ENCODE results near the gene PTGES2.

The PTGES2 gene

DNA sequence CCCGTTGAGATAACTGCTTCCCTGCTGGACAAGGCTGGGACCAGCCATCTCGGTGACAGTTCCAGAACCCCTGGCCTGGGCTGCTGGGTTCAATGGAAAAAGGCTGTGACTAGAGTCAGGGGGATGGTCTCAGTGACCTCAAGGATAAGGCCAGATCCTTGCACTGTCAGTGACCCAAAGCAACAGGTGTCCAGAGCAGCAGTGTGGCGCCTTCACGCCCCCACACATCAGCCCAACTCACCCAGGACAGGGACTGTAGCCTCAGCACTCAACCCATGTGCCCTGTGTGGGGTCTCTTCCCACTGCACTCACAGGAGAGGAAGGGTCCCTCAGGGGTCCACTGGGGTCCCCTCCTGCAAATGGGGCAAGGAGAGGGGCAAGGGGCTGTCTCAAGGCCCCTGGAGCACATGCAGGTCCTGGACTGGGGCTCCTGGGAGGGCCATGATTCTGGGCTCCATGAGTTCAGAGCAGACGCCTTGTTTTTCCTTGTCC, 21.0 kb upstream of the PTGES2 start:
- no peak for TF ChIP-seq ZFX (IDR thresholded peaks at IDR 0.05)
- TF ChIP-seq, protein P1, sequence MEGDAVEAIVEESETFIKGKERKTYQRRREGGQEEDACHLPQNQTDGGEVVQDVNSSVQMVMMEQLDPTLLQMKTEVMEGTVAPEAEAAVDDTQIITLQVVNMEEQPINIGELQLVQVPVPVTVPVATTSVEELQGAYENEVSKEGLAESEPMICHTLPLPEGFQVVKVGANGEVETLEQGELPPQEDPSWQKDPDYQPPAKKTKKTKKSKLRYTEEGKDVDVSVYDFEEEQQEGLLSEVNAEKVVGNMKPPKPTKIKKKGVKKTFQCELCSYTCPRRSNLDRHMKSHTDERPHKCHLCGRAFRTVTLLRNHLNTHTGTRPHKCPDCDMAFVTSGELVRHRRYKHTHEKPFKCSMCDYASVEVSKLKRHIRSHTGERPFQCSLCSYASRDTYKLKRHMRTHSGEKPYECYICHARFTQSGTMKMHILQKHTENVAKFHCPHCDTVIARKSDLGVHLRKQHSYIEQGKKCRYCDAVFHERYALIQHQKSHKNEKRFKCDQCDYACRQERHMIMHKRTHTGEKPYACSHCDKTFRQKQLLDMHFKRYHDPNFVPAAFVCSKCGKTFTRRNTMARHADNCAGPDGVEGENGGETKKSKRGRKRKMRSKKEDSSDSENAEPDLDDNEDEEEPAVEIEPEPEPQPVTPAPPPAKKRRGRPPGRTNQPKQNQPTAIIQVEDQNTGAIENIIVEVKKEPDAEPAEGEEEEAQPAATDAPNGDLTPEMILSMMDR (conservative IDR thresholded peaks at IDR 0.05), result no peak

DNA sequence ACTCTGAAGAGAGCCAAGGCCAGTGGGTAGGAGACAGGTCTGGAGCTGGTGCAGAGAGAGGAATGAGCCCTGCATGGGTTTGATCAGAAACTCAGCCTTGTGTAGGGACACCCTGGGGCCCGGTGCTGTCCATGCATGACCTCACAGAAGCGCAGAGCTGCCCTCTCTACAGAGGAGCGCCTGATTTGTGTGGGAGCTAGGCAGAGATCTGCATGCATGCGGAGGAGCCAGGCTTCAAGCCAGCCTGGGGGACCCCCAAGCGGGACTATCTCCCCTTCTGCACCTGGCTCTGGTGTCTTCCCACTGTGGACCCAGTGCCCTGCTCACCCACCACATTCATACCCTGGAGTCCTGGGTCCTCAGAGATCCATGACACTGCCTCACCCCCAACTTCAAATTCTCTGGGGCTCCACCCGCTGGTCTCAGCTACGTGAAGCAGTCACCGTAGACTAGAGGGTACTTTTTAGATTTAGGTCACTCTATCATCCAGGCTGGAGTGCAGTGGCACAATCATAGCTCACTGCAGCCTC, 19.1 kb upstream of the PTGES2 start:
- H3K27ac ChIP-seq, result no peak overlapping the region
- TF ChIP-seq ZFX (IDR thresholded peaks at IDR 0.05), result no peak
- TF ChIP-seq, protein P1 (conservative IDR thresholded peaks at IDR 0.05), result no peak

More for the DNA sequence above, 21.0 kb upstream of the PTGES2 start:
- H3K27ac ChIP-seq, result no peak overlapping the region

DNA sequence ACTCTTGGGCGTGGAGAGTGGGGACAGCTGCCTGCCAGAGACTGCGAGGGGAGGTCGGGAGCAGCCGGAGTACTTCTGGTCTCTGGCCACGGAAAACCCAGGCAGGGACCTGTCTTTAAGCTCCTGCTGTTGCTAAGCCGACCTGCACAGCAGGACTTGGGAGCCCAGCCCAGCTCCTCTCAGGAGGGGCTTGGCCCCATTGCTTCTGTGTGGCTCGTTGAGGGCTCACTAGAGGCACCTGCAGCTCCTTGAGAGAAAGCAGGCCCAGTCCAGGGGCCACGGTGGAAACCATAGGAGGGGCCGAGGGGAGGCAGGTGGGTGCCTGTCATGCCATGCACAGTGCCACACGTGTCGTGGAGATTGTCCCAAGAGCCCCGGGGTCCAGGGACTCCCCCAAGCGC, 18.4 kb upstream of the PTGES2 start:
- TF ChIP-seq, protein P1 (conservative IDR thresholded peaks at IDR 0.05), result no peak
- no peak for TF ChIP-seq ZFX (IDR thresholded peaks at IDR 0.05)
- no peak overlapping the region for H3K27ac ChIP-seq

DNA sequence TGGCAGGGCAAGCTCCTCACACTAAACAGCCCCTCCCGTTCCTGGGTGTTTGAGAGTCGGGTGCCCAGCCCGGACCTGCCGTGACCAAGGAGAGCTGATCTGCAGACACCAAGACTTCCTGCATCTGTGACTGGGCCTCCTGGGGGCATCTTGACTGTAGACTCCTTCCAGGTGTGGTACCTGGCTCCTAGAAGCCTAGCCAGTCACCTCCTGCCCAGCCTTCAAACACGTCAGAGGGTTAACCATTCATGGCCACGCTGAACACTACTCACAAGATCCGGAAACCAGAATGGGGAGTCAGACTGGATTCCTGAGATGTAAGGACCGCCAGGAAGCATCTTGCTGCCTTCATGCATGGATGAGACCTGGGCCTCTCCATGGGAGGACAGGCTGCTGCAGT, 18.0 kb upstream of the PTGES2 start:
- TF ChIP-seq, protein P1 (conservative IDR thresholded peaks at IDR 0.05), result no peak
- TF ChIP-seq ZFX (IDR thresholded peaks at IDR 0.05), result no peak
- H3K27ac ChIP-seq, result no peak overlapping the region

DNA sequence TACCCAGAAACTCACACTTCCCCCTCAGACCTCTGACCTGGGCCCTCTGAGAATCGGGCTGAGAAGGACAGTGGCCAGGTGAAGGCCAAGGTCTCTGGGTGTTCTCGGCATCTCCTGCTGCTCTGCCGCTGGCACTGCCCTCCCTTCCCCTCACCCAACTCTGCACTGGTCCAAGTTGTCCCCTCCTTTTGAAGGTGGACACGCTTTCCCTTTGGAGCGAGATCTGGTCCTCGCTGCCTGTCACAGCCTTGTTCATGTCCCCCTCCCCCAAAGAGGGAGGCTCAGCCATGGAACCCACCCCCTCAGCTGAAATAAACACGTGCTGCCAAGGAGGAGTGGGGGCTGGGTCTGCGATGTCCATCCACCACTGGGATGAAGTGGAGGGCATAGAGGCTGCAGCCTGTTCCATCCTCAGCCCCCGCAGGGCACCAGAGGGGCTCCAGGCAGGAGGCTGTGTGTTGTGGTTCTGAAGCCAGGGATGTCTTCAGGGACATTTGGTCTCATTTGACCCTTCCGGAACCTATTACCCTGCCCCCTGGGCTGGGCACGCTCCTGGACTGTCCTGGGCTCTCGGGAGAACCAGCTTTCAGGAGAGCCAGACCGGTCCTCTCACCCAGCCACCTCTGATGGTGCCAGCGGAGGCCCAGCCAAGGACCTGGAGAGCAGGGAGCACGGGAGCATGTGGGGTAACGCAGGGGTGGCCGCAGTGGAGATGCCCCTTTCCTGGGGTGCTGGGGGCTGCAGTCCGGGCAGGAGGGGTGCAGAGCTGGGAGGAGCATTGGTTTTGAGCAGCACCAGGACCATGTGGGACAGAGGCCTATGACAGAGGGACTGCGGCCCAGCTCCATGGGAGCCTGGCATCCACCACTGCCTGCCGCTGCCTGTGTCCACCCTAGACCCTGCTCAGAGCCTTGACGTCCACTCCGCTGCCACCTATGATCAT, 17.0 kb upstream of the PTGES2 start:
- TF ChIP-seq ZFX (IDR thresholded peaks at IDR 0.05), result no peak
- TF ChIP-seq, protein P1 (conservative IDR thresholded peaks at IDR 0.05), result no peak
- no peak overlapping the region for H3K27ac ChIP-seq

DNA sequence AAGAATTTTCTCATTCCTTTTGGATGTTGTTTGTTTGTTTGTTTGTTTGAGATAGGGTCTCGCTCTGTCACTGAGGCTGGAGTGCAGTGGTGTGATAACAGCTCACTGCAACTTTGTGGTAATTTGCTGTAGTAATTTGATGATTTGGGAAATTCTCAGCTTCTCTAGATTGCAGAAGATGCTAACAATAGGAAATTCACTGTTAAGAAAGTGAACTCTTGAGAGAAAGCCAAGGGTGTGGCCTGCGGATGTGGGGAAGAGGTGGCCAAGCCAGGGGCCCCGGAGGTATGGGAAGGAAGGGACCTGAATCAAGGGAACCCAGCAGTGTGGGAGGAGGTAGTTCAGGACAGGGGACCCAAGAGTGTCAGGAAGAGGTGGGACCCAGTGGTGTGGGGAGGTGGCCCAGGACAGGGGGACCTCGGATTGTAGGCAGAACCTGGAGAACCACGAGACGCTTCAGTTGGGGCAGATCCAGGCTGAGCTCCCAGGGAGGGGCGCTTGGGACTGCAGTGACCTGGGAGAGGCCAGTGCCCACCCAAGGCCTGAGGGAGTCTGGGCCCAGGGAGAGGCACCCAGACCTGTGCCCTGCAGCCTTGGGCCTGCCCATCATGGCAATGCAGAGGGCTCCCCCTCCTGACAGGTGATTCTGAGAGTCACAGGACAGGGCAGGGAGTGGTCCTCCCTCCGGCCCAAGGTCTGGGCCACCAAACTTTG, 16.2 kb upstream of the PTGES2 start:
- TF ChIP-seq, protein P1 (conservative IDR thresholded peaks at IDR 0.05), result no peak
- TF ChIP-seq ZFX (IDR thresholded peaks at IDR 0.05), result no peak
- H3K27ac ChIP-seq, result no peak overlapping the region
